Measurements from ENCODE around the gene VPS13D.

DNA sequence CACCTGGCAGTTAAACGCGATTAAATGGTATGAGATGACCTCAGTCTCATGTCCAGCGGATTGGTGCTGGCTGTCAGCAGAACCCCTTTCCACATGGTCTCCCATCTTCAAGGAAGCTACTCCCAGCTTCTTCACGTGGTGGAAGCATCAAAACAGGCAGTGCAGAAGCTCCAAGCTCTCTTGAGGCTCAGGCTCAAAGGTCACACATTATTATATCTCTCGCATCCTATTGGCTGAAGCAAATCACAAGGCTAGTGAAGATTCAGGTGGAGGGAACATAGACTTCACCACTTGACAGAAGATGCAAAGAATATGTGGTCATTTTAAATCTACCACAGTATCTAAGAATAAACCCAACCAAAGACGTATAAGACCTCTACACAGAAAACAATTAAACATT, 181.9 kb downstream of the VPS13D start:
- no peak for TF ChIP-seq POLR2A (IDR thresholded peaks at IDR 0.05)
- TF ChIP-seq, protein P1, sequence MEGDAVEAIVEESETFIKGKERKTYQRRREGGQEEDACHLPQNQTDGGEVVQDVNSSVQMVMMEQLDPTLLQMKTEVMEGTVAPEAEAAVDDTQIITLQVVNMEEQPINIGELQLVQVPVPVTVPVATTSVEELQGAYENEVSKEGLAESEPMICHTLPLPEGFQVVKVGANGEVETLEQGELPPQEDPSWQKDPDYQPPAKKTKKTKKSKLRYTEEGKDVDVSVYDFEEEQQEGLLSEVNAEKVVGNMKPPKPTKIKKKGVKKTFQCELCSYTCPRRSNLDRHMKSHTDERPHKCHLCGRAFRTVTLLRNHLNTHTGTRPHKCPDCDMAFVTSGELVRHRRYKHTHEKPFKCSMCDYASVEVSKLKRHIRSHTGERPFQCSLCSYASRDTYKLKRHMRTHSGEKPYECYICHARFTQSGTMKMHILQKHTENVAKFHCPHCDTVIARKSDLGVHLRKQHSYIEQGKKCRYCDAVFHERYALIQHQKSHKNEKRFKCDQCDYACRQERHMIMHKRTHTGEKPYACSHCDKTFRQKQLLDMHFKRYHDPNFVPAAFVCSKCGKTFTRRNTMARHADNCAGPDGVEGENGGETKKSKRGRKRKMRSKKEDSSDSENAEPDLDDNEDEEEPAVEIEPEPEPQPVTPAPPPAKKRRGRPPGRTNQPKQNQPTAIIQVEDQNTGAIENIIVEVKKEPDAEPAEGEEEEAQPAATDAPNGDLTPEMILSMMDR (IDR thresholded peaks at IDR 0.05) = no peak

Data from thyroid gland (tissue), 4 donors.